ENCODE measurements around the gene HOXB9.

The HOXB9 gene

GRCh38 chr17:48625495-48626244 is 488 bp downstream of the HOXB9 start:
- DNase-seq = no peak
- intact Hi-C loops (cut with DNase I) = no loop called here

GRCh38 chr17:48624544-48625494 is 1.3 kb downstream of the HOXB9 start:
- DNase-seq = no peak
- intact Hi-C loops (cut with DNase I) = no loop called here

- intact Hi-C loops (cut with DNase I) = no loop called here
These were observed 2.0 kb downstream of the HOXB9 start for GRCh38 chr17:48624118-48624517.

DNA sequence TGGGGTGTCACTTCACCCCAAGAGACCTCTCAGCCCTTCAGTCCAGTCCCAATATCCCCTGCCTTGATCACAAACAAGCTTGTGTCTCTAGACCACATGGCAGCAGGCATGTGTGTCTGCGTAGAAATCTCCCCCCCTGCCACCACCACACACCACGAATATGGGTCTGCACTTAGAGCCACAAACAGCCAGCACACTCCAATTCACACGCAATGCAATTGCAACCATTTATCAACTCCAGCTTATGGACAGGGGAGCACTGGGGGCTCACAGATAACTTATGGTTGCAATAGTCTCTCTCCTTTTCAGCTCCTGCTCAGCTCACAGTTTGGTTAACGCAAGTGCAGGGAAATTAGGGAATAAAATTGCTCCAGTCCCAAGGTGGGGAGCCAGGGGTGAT is 2.6 kb downstream of the HOXB9 start:
- intact Hi-C loops (cut with DNase I) = no loop called here
- no peak for DNase-seq

More at GRCh38 chr17:48624118-48624517, 2.0 kb downstream of the HOXB9 start:
- DNase-seq = no peak

- intact Hi-C loops (cut with DNase I) = no loop called here
- no peak for DNase-seq
These were observed 3.3 kb downstream of the HOXB9 start for GRCh38 chr17:48622857-48623256.

GRCh38 chr17:48621410-48622392 is 4.5 kb downstream of the HOXB9 start:
- no peak for DNase-seq
- intact Hi-C loops (cut with DNase I) = no loop called here

GRCh38 chr17:48620461-48621139 is 5.6 kb downstream of the HOXB9 start:
- intact Hi-C loops (cut with DNase I) = no loop called here

GRCh38 chr17:48619826-48620449 is 6.2 kb downstream of the HOXB9 start:
- peak in 1 of 10 donors; percentile 52 for DNase-seq
- intact Hi-C loops (cut with DNase I) = loop anchor here (5.0 to 10.0 kb wide), 2 partner anchors 268 to 375 kb away; partner anchors contain the start of gene IGF2BP1

More at GRCh38 chr17:48620461-48621139, 5.6 kb downstream of the HOXB9 start:
- DNase-seq = no peak

GRCh38 chr17:48618256-48618896 is 7.8 kb downstream of the HOXB9 start:
- DNase-seq = peak; percentile 81 to 98 (median 88)
- intact Hi-C loops (cut with DNase I) = loop anchor here (1.0 to 10.0 kb wide), 6 partner anchors 126 to 593 kb away; partner anchors contain the start of gene IGF2BP1

DNA sequence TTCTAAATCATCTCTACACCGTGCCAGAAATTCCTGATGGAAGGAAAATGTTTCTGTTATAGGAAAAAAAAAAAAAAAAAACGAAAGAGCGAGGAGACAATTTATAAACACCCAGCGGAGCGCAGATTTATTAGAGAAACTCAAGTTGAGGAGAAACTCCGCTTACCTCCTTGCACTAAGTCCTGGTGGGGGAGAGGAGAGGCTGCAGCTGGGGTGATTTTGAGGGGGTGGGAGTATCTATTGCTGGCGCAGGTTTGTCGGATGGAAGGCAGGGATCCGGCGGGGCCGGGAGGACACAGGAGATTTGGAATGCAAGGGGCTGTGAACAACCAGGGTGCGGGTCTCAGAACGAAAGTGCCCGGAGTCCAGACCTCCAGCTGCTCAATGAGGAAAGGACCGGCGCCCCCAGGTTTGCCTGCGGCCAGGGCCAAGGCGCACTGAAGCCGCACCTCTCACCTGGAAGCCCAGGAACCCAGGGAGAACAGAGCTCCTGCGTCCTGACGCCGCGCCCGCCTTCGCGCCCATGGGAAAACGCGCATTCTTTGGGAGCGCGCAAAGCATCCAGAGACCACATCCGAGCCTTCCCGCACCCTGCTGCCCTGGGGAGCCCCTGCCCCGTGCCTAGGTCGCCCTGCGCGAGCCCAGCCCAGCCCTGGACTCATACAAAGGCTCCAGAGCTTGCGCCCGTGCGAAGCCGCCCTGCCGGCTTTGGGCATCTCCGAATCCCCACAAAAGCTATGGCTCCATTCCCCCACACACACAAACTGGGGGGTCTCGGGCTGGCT is 8.5 kb downstream of the HOXB9 start:
- intact Hi-C loops (cut with DNase I) = loop anchor here (1.0 to 10.0 kb wide), 6 partner anchors 125 to 592 kb away; partner anchors contain the start of gene IGF2BP1
- DNase-seq = peak in 1 of 10 donors; percentile 71

DNA sequence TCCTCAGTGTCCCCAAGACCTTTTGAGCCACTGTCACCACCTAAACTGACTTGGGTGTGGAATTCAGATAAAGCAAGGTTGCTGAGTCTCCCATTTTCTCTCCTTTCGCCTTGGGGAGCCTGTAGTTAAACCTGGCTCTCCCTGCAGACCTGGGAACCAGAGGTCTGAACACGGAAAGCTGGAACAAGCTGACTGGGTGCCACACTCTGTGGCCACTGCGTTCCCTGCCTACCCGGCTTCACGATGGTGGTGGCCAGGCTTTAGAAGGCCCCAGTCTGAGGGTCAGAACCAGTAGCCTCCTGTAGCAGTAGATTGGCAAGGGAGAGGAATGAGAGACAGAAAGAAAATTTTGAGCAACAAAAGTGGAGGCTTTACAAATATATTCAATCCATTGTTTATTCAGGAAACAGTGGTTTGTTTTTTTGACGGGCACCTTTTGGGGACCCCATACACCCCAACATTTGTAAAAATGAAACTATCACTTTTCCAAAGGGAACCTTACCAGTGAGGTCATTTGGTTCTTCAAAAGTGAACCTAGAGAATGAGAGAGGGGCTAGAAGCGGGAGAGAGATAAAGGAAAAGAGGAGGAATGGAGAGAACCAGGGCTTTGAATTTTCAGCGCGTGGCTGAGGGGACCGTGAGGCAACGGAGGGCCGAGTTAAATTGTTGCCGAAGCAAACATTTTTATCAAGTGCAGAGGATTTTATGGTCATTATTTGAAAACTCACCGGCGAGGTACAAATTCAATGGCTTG is 9.3 kb downstream of the HOXB9 start:
- intact Hi-C loops (cut with DNase I) = loop anchor here (5.0 to 10.0 kb wide), 2 partner anchors 265 to 378 kb away; partner anchors contain the start of gene IGF2BP1
- DNase-seq = no peak

GRCh38 chr17:48615963-48616716 is 10.0 kb downstream of the HOXB9 start:
- DNase-seq = no peak
- intact Hi-C loops (cut with DNase I) = loop anchor here (5.0 to 10.0 kb wide), 2 partner anchors 264 to 379 kb away; partner anchors contain the start of gene IGF2BP1

DNA sequence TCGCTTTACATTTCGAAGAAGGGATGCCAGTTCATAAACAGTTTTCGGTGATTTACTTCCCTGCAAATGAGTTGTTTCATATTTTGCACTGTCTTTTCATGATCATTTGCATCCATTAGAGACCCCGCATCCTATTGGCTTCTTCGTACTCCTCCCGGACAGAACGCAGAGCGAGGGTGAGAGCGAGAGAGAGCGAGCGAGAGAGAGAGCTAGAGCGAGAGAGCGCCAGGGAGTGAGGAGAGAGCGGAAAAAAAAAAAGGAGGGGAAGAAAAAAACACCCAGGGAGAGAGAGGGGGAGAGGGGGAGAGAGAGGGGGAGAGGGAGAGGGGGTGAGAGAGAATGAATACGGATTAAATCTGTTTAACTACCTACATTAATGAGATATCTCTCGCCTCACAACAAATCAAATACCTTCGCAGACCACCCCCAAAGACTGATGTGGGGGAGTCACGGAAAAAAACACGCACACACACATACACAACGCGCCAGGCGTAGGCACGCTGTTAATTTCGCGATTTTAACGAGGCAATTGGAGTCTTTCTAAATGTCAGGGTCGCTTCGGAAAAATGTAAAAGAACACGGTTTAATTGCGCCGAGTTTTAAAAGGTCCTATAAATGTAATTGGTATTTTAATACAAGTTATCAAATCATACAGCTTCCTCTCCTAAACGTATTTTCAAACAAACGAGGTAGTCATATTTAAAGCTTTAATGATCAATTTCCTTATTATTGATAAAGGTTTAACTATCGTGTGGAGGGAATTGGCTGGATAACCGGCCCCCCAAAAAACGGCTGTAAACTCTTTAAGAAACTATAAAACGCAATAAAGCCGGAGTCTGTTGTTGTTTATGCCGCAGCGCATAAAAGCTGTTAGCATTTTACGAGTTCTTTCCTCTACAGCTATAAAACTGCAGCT is 10.9 kb downstream of the HOXB9 start, which contains the start of gene HOXB8:
Gene HOXB8 (minus strand): TSS at position 246 of the 916 bp plus-strand sequence. CDS start 588 bp downstream, outside the sequence.
- no peak for DNase-seq
- intact Hi-C loops (cut with DNase I) = loop anchor here (5.0 to 10.0 kb wide), 2 partner anchors 263 to 379 kb away; partner anchors contain the start of gene IGF2BP1

DNA sequence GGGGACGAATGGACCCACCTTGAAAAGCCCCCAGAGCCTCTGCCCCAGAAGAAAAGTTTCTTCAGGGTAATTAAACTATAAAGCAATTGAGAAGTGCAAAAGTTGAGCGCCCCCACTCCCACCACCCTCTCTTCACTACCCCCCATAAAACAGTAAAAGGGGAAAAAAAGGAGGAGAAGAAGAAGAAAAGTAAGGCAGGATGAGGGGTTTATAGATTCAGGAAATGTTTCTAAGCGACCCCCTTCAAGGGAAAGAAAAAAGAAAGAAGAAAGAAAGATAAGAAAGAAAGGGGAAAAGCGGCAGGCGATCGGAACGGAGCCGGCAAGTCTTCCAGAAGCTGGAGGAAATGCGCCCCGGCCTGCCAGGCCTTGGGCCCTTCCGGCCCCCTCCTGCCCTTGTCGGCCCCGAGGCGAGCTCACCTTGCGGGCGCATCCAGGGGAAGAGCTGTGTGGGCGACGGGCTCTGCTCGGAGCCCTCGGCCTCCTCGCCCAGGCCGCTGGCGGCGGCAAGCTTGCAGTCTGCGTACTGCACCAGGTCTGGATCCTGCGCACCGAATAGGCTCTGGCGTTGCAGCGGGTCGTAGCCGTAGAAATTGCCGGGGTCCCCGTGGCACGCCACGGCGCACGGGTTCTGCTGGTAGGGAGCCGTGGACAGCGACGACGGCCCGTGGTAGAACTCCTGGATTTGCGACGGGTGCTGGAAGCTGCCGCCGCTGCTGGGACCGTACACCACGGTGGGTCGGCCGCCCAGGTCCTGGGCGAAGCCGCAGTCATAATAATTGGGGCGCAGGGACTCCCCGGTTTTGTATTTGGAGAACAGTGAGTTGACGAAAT is 12.1 kb downstream of the HOXB9 start:
- intact Hi-C loops (cut with DNase I) = loop anchor here (10.0 kb wide), 1 partner anchor 381 kb away; the partner anchor contains the start of gene IGF2BP1
- DNase-seq = no peak
